IMR-90 (cell line): Measurements from ENCODE around the gene BRAF. TPM values are rescaled to one million over a fixed set of nuclear protein-coding genes. Genes with fewer than 3 reads are reported as not detected.
A peak's percentile ranks its signal among the peaks of the same experiment; 100 is the strongest.

ENCODE experiments used
- ATAC-seq: fragments of 200-7000 bp; cut with Tn5 transposase; 2 replicates; pipeline ENCODE4 v1.9.1; 2020; ENCODE audit warnings: low read depth, mild to moderate bottlenecking, moderate library complexity
- BruUV-seq: library from RNA; stranded (reverse); fragments of 400-500 nt; replicated peaks from 2 replicates; lab custom pipeline; 2021; lab: Mats Ljungman, UMichigan
- CTCF ChIA-PET: fragments of 300-600 bp; formaldehyde crosslinking; extraction: SDS; loops from one replicate; lab custom pipeline; 2021; ENCODE audit warnings: antibody characterized with exemption; lab: Yijun Ruan, JAX
- POLR2A ChIA-PET: fragments of 300-600 bp; sonication (Branson Sonifier 250); formaldehyde crosslinking; loops from one replicate; lab custom pipeline; 2022; ENCODE audit warnings: antibody characterized with exemption; ENCODE audit not compliant: unreplicated experiment; lab: Charles Lee
- DNase-seq: peaks from one replicate; pipeline ENCODE4 v3.0.0; 2013
- H2AFZ ChIP-seq: replicated peaks from 2 replicates; pipeline ENCODE3; 2013; ENCODE audit warnings: low read length, mild to moderate bottlenecking; ENCODE audit not compliant: poor library complexity
- H2AK5ac ChIP-seq: 2 replicates; pipeline ENCODE4 v1.6.1; 2013; ENCODE audit warnings: low read depth, low read length, inconsistent platforms
- H2AK9ac ChIP-seq: replicated peaks from 2 replicates; pipeline ENCODE3; 2013; ENCODE audit warnings: mild to moderate bottlenecking, low read depth, low read length, moderate library complexity; ENCODE audit not compliant: poor library complexity
- H2BK120ac ChIP-seq: 2 replicates; pipeline ENCODE4 v1.6.1; 2013; ENCODE audit warnings: low read depth, low read length, inconsistent platforms
- H2BK15ac ChIP-seq: 3 replicates; pipeline ENCODE4 v1.6.1; 2013; ENCODE audit warnings: low read depth, low read length, inconsistent platforms
- H2BK20ac ChIP-seq: 2 replicates; pipeline ENCODE4 v1.6.1; 2013; ENCODE audit warnings: low read depth, mild to moderate bottlenecking, inconsistent platforms, low read length, moderate library complexity
- H2BK5ac ChIP-seq: 2 replicates; pipeline ENCODE4 v1.6.1; 2013; ENCODE audit warnings: mild to moderate bottlenecking, low read depth, low read length, inconsistent platforms; ENCODE audit not compliant: poor library complexity, severe bottlenecking
- H3K14ac ChIP-seq: replicated peaks from 2 replicates; pipeline ENCODE4 v1.6.1; 2013; ENCODE audit warnings: low read depth, low read length, inconsistent platforms
- H3K18ac ChIP-seq: 2 replicates; pipeline ENCODE4 v1.6.1; 2013; ENCODE audit warnings: low read depth, low read length, control low read depth
- H3K23ac ChIP-seq: 2 replicates; pipeline ENCODE4 v1.6.1; 2013; ENCODE audit warnings: low read depth, low read length, inconsistent platforms
- H3K27ac ChIP-seq: 2 replicates; pipeline ENCODE4 v1.5.1; 2013; ENCODE audit warnings: mild to moderate bottlenecking, control low read depth, low read length; ENCODE audit not compliant: insufficient read depth
- H3K27me3 ChIP-seq: 2 replicates; pipeline ENCODE4 v1.6.1; 2013; ENCODE audit warnings: low read length; ENCODE audit not compliant: control insufficient read depth, insufficient read depth
- H3K36me3 ChIP-seq: 2 replicates; pipeline ENCODE4 v1.6.1; 2013; ENCODE audit warnings: low read length, mixed read lengths; ENCODE audit not compliant: control insufficient read depth, insufficient read depth
- H3K4ac ChIP-seq: 2 replicates; pipeline ENCODE4 v1.6.1; 2013; ENCODE audit warnings: low read depth, low read length, inconsistent platforms
- H3K4me1 ChIP-seq: 2 replicates; pipeline ENCODE4 v1.6.1; 2013; ENCODE audit warnings: low read length, mixed read lengths; ENCODE audit not compliant: control insufficient read depth, insufficient read depth
- H3K4me2 ChIP-seq: 2 replicates; pipeline ENCODE4 v1.6.1; 2013; ENCODE audit warnings: low read depth, mild to moderate bottlenecking, control low read depth, low read length, moderate library complexity
- H3K4me3 ChIP-seq: 2 replicates; pipeline ENCODE4 v1.5.1; 2013; ENCODE audit warnings: low read depth, mild to moderate bottlenecking, control low read depth, low read length, moderate library complexity; ENCODE audit not compliant: insufficient read depth
- H3K56ac ChIP-seq: 2 replicates; pipeline ENCODE4 v1.6.1; 2013; ENCODE audit warnings: low read length, inconsistent platforms; ENCODE audit not compliant: insufficient read depth; ENCODE audit errors: extremely low read depth
- H3K79me1 ChIP-seq, 2 experiments: 2 replicates each; pipeline ENCODE4 v1.6.1; 2013; ENCODE audit warnings: low read length in 2 of 2, inconsistent platforms in 1 of 2, low read depth in 1 of 2
- H3K9ac ChIP-seq: 2 replicates; pipeline ENCODE4 v1.6.1; 2013; ENCODE audit warnings: low read depth, low read length, control low read depth
- H3K9me1 ChIP-seq: 2 replicates; pipeline ENCODE4 v1.6.1; 2013; ENCODE audit warnings: low read length, inconsistent platforms; ENCODE audit not compliant: insufficient read depth
- H3K9me3 ChIP-seq: 2 replicates; pipeline ENCODE4 v1.6.1; 2013; ENCODE audit warnings: low read length; ENCODE audit not compliant: control insufficient read depth, insufficient read depth
- H4K20me1 ChIP-seq: 2 replicates; pipeline ENCODE4 v1.6.1; 2013; ENCODE audit warnings: low read length, inconsistent platforms; ENCODE audit not compliant: insufficient read depth
- H4K5ac ChIP-seq: 2 replicates; pipeline ENCODE4 v1.6.1; 2013; ENCODE audit warnings: mild to moderate bottlenecking, low read depth, low read length, control low read depth
- H4K8ac ChIP-seq, 2 experiments: 2 replicates each; pipeline ENCODE4 v1.6.1; 2013; ENCODE audit warnings: low read depth in 2 of 2, low read length in 2 of 2, control low read depth in 1 of 2, inconsistent platforms in 1 of 2
- H4K91ac ChIP-seq: 2 replicates; pipeline ENCODE4 v1.6.1; 2013; ENCODE audit warnings: low read depth, low read length, inconsistent platforms; ENCODE audit not compliant: insufficient read depth
- BHLHE40 ChIP-seq: fragments of 150-350 bp; IDR thresholded peaks from 2 replicates; pipeline ENCODE4 v1.6.1; 2016; ENCODE audit warnings: mild to moderate bottlenecking, low read depth, low read length
- CEBPB ChIP-seq: IDR thresholded peaks from 2 replicates; pipeline ENCODE4 v1.6.1; 2012; ENCODE audit warnings: low read depth, low read length, improper control_type of control experiment
- CHD1 ChIP-seq: IDR thresholded peaks from 2 replicates; pipeline ENCODE4 v1.6.1; 2012; ENCODE audit warnings: low read depth, low read length, improper control_type of control experiment
- CTCF ChIP-seq: conservative IDR thresholded peaks from 2 replicates; pipeline ENCODE4 v1.5.1; 2012; ENCODE audit warnings: mild to moderate bottlenecking, low read depth, low read length, improper control_type of control experiment
- ELK1 ChIP-seq: fragments of 150-350 bp; IDR thresholded peaks from 2 replicates; pipeline ENCODE4 v1.6.1; 2016; ENCODE audit warnings: low read depth, mild to moderate bottlenecking, low read length, moderate library complexity, borderline replicate concordance
- FOS ChIP-seq: fragments of 150-350 bp; IDR thresholded peaks from 2 replicates; pipeline ENCODE4 v1.6.1; 2016; ENCODE audit warnings: low read depth, low read length
- MAFK ChIP-seq: IDR thresholded peaks from 2 replicates; pipeline ENCODE4 v1.6.1; 2012; ENCODE audit warnings: low read depth, low read length, improper control_type of control experiment
- MAZ ChIP-seq: IDR thresholded peaks from 2 replicates; pipeline ENCODE4 v1.6.1; 2012; ENCODE audit warnings: low read depth, mild to moderate bottlenecking, low read length, improper control_type of control experiment, moderate library complexity, borderline replicate concordance
- MXI1 ChIP-seq: IDR thresholded peaks from 2 replicates; pipeline ENCODE4 v1.6.1; 2012; ENCODE audit warnings: low read depth, mild to moderate bottlenecking, low read length, moderate library complexity, borderline replicate concordance
- NFE2L2 ChIP-seq: fragments of 150-350 bp; IDR thresholded peaks from 2 replicates; pipeline ENCODE4 v1.6.1; 2016; ENCODE audit warnings: low read depth, mild to moderate bottlenecking, low read length
- POLR2A ChIP-seq: IDR thresholded peaks from 2 replicates; pipeline ENCODE4 v1.6.1; 2012; ENCODE audit warnings: mild to moderate bottlenecking, low read depth, low read length
- RAD21 ChIP-seq: IDR thresholded peaks from 2 replicates; pipeline ENCODE4 v1.6.1; 2012; ENCODE audit warnings: low read length, improper control_type of control experiment
- RCOR1 ChIP-seq: IDR thresholded peaks from 2 replicates; pipeline ENCODE4 v1.6.1; 2012; ENCODE audit warnings: mild to moderate bottlenecking, low read length, improper control_type of control experiment; ENCODE audit not compliant: insufficient replicate concordance
- RFX5 ChIP-seq: IDR thresholded peaks from 2 replicates; pipeline ENCODE4 v1.8.0; 2012; ENCODE audit warnings: low read depth, mild to moderate bottlenecking, low read length, moderate library complexity
- SMC3 ChIP-seq: fragments of 150-350 bp; IDR thresholded peaks from 2 replicates; pipeline ENCODE4 v1.6.1; 2016; ENCODE audit warnings: low read depth, mild to moderate bottlenecking, antibody characterized with exemption, low read length, moderate library complexity
- USF2 ChIP-seq: fragments of 150-350 bp; IDR thresholded peaks from 2 replicates; pipeline ENCODE4 v1.6.1; 2017; ENCODE audit warnings: mild to moderate bottlenecking, antibody characterized with exemption, low read length, low read depth
- WGBS, 2 experiments: methylation state at CpG; one replicate each; pipeline versions ENCODE4 v1.1.5 to v1.1.7; 2013; ENCODE audit warnings: missing lambda C conversion rate in 2 of 2; ENCODE audit not compliant: insufficient read length in 1 of 2; ENCODE audit errors: extremely low coverage in 2 of 2; 5-methylcytosine and 5-hydroxymethylcytosine counted together
- dilution Hi-C: fragments of 300-500 bp; cut with HindIII; formaldehyde crosslinking; loops from one replicate; pipeline ENCODE4 v1.14.3; 2018; ENCODE audit warnings: low sequenced_read_pairs; ENCODE audit not compliant: unreplicated experiment
- in situ Hi-C: fragments of 300-500 bp; cut with MboI; formaldehyde crosslinking; loops from 3 replicates; pipeline ENCODE4 v1.14.3; 2019; ENCODE audit warnings: low sequenced_read_pairs, inconsistent platforms, mixed read lengths
- intact Hi-C: fragments of 100-400 bp; cut with micrococcal nuclease; formaldehyde crosslinking; loops from 2 replicates; pipeline ENCODE4 v1.10.0; 2022
- polyA plus RNA-seq, 3 experiments: library from polyadenylated mRNA; depleted of rRNA; stranded (reverse); fragments of >200 nt; gene quantifications; 2 replicates each; pipeline ENCODE4 v1.2.3, GENCODE V29; 2012; ENCODE audit warnings: low replicate concordance in 1 of 3
- total RNA-seq: library from RNA; depleted of rRNA; stranded (reverse); fragments of >200 nt; gene quantifications from 2 replicates; pipeline ENCODE4 v1.2.3, GENCODE V29; 2012

Gene BRAF
- total and polyA plus RNA-seq, 2 of the 4 experiments (the other 2 are of a cell fraction), result 5.7 to 12.9 TPM

GRCh38 chr7:140888087-140888486 is 36.6 kb downstream of the BRAF start:
- H2BK5ac ChIP-seq, result no peak overlapping the region
- H3K4me1 ChIP-seq, result peaks cover 7% of the 10 kb centered on the region
- no peak overlapping the region for H3K4me3 ChIP-seq
- H3K18ac ChIP-seq, result no peak overlapping the region
- H3K27ac ChIP-seq, result no peak overlapping the region
- H3K9ac ChIP-seq, result no peak overlapping the region
- H2BK20ac ChIP-seq, result no peak overlapping the region
- ATAC-seq (peak; percentile 61), DNase-seq (peak; percentile 39)
- no peaks in the 10 kb centered on the region for H3K9me3 ChIP-seq
- no TSS peak for BruUV-seq
- H2BK15ac ChIP-seq, result no peak overlapping the region
- 0 out of 2 replicates have a peak, but pooled peaks cover 3% of the 10 kb centered on the region for H3K9me1 ChIP-seq
- no peak overlapping the region for H2AFZ ChIP-seq
- no peak overlapping the region for H2AK5ac ChIP-seq
- intact Hi-C loops (no loop called here), dilution Hi-C loops (no loop called here), in situ Hi-C loops (no loop called here)
- no peak overlapping the region for H3K56ac ChIP-seq
- H4K91ac ChIP-seq, result no peak overlapping the region
- ChIA-PET CTCF (no interaction called here), POLR2A (no interaction called here)
- no peak overlapping the region for H3K4ac ChIP-seq
- H3K23ac ChIP-seq, result no peak overlapping the region
- no peak overlapping the region for H4K8ac ChIP-seq
- H3K4me2 ChIP-seq, result no peak overlapping the region
- H2BK120ac ChIP-seq, result no peak overlapping the region
- H3K27me3 ChIP-seq, result no peaks in the 10 kb centered on the region
- H3K79me1 ChIP-seq, result peaks cover 37 to 59% of the 10 kb centered on the region in 2 experiments
- no peak for TF ChIP-seq CHD1
- no peak for TF ChIP-seq ELK1
- TF ChIP-seq RCOR1, result no peak
- TF ChIP-seq MAFK, result no peak
- TF ChIP-seq FOS, result no peak
- no peak for TF ChIP-seq RFX5
- no peak for TF ChIP-seq USF2
- no peak for TF ChIP-seq RAD21
- no peak for TF ChIP-seq BHLHE40
- no peak for TF ChIP-seq MXI1
- no peak for TF ChIP-seq CEBPB
- no peak for TF ChIP-seq POLR2A
- TF ChIP-seq CTCF, result no peak
- TF ChIP-seq MAZ, result no peak
- no peak for TF ChIP-seq NFE2L2
- no peak for TF ChIP-seq SMC3
- no peak overlapping the region for H2AK9ac ChIP-seq
- H3K36me3 ChIP-seq, result no peaks in the 10 kb centered on the region
- no peak overlapping the region for H4K5ac ChIP-seq
- no CpG with 5 or more reads among the region's 4 CpGs for WGBS, 2 experiments
- H3K14ac ChIP-seq, result no peak overlapping the region
- peaks cover 53% of the 10 kb centered on the region for H4K20me1 ChIP-seq
